ENCODE results near the gene ANO6.

The ANO6 gene

GRCh38 chr12:45284096-45284901, 68.4 kb downstream of the ANO6 start:
- no peak for DNase-seq

- no peak for DNase-seq
Observed at GRCh38 chr12:45285717-45286116, 69.8 kb downstream of the ANO6 start.

- DNase-seq, result no peak
Observed at GRCh38 chr12:45286621-45287020, 70.7 kb downstream of the ANO6 start.

GRCh38 chr12:45289245-45290215, 73.6 kb downstream of the ANO6 start:
- DNase-seq, result no peak

DNA sequence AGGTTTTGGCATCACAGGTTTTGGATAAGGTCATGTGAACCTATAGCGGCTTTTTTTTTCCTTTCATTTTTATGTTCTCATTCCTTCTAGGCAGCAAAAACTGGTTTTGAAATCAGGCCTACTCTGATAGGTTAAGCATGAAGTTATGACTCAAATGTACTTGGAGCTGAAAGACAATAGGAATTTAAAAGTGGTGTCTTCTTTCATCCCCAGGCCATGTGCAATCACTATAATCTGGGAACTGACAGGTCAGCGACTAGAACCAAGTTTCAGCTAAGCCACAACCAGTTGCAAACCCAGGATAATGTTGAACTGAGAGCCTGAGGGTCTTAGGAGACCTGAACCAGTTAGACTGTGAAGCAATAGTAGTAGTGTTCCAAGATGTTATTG, 74.3 kb downstream of the ANO6 start:
- DNase-seq, result no peak

DNA sequence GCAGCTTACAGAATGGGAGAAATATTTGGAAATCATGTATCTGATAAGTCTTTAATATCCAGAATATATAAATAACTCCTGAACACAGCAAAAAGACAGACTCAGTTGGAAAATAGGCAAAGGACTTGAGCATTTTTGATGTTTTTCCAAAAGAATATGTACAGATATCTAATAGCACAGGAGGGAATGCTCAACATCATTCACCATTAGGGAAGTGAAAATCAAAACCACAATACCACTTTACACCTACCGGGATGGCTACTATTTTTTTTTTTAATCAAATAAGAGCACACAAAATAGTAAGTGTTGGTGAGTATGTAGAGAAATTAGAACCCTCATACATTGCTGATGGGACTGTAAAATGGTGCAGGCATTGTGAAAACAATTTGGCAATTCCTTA, 75.6 kb downstream of the ANO6 start:
- DNase-seq, result no peak

DNA sequence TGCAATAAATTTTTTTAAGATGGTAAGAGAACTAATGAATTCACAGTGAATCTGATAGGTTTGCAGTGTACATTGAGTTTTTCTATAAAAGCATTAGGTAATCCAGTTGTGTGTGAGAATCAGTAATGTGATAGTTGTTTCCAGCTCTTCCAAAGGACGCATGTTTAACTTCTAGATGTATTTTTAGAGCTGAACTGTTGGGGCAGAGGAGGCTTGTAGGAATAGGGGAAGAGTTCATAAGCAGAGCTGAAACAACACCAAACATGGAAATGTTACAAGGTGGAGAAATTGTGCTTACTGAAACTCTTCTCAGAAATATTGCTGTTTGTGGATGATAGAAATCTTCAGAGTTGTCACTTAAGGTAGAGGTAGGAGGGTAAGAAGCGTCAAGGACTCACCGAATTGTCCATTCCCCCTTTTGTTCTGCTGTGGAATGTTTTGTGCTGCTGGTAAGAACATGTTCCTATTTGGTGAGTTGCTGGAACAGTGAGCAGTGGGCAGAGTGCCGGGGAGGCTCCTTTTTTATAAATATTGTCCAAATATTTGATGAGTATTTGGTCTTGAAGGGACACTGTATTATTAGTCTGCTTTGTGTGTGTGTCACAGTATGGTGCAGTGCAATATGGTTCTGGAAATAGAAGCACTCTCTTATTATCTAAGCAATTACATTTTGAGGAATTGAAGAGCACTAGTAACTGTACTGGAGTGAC, 76.7 kb downstream of the ANO6 start:
- no peak for DNase-seq

DNA sequence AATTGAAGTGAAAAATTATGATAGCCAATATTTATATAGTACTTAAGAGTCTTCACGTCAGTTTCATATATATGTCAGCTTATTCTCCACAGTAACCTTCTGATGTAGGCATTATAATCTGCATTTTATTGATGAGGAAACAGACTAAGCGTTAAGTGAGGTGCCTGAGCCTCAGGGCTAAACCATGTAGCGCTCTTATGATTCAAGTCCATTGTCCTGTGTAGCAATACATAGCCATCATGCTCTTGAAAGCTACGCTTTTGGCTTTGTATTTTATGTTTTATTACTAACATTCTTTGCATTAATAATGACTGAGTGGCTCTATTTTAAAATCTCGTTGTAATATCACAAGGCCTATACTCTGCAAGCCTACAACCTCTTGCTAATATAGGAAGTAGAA, 79.0 kb downstream of the ANO6 start:
- no peak for DNase-seq

GRCh38 chr12:45296046-45296586, 80.2 kb downstream of the ANO6 start:
- DNase-seq, result no peak

GRCh38 chr12:45298047-45298446, 82.2 kb downstream of the ANO6 start:
- no peak for DNase-seq

DNA sequence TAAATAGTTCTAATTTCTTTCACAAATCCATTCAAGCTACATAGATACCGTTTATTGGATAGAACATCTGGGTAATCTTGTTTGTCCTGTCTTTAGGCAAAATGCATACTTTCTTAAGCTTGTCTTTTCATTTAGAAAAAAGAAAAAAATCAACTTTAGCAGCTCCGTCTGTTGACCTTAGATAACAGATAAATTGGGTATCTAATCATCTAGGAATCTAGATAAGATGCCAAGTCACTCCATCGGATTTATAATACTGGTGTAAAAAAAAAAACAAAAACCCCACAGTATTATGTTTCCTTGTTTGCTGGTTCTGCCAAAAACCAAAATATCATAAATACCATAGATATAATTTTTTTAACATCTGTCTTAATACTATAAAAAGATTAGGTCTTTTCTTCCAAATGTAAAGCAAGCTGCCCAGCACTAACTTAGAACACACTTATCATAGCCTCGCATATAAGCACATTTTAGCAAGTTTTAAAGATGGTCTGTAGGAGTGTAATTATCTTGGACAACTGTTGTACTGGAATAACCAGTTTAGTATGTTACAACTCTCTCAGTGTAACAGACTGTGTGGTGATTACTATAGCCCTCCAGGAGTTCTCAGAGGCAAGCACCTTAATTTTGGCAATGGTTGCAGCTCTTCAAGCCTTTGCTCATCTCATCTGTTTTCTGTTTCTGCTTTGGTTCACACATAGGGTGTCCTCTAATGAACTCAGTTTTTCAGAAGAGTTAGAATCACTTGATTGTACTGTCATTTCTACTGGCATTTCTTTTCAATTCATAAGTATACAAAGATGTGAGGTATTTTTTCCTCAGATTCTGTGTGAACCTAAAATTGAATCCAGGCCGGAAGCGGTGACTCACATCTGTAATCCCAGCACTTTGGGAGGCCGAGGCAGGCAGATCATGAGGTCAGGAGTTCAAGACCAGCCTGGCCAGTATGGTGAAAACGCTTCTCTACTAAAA, 83.1 kb downstream of the ANO6 start:
- DNase-seq, result no peak

DNA sequence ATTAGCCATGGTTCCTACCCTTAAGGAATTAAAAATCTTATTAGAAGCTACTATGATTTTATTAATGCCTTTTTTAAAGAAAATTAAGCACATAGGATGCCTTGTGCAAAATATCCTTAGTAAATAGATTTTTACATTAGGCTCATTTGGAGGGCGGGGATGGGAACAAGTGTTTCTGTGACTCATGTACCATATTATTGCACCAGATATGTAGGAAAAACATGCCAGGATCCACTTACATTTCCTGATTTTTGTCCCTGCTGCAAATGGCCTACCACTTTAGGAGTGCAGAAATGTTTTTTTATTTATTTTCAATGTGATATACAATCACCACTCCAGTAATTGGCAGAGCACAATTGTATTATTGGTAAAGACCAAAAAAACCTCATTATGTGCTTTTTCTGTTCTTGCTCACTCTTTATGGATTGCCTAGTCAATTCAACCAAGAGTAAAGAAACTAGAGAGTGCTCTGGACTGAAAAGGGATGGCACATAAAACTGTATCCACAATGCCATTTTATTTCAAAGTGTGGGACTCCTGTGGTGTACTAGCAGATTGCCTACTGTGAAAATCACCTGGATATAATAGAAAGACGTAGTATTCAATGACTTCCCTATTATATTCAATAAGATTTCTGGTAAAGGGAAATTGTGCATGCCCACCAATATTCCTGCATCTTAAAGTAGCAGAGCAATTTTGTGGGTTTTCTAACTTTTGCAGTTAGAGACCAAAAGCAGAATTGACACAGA, 86.9 kb downstream of the ANO6 start:
- DNase-seq, result no peak

GRCh38 chr12:45303945-45304344, 88.0 kb downstream of the ANO6 start:
- DNase-seq, result no peak

DNA sequence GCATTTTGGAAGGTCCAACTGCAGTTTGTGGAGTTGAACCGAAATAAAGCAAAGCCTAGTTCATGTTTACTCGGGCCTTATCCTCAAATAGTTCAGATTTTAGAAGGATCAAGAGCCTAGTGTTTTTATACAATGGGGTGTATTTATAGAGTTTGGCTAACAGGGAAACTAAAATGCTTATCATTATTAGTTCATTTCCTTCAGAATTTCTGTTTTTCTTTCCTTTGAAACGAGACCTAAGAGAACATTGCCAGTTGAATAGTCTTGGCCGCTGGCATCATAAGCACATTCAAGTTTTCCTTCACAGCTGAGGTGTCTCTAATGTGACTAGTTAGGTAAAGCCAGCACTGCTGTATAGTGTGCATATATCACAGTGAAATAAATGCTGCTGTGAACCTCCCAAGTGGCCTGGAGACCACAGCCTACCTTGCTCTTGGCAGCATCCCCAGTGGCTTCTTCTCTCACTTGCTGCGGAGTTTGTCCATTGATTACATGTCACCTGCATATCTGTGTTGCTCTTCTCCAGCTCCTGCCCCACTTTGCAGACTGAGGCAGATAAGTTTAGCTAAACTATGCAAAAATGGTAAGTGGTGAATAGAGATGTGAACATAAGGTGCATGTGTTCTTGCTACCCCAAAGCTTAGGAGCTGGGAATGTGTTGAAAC, 88.8 kb downstream of the ANO6 start:
- no peak for DNase-seq

DNA sequence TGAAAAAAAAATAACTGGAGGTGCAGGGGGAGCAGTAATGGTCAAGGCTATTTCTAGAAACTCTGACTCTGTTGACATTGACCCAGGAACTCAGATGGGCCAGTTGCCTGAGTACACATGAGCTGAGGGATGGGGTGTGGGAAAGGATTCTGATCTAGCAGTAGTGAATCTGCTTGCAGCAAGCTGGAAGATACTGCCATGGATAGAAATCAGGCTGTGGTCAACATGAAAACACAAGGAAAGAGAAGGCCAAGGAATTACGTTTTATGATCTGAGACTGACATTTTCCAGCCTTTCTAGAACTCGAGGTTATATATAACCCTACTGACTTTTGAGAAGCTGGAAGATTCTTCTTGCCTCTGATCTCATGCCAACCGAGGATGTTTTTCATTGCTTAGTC, 90.0 kb downstream of the ANO6 start:
- DNase-seq, result no peak

GRCh38 chr12:45309836-45310626, 94.1 kb downstream of the ANO6 start:
- DNase-seq, result no peak

- no peak for DNase-seq
Observed at GRCh38 chr12:45310627-45310968, 94.7 kb downstream of the ANO6 start.

DNA sequence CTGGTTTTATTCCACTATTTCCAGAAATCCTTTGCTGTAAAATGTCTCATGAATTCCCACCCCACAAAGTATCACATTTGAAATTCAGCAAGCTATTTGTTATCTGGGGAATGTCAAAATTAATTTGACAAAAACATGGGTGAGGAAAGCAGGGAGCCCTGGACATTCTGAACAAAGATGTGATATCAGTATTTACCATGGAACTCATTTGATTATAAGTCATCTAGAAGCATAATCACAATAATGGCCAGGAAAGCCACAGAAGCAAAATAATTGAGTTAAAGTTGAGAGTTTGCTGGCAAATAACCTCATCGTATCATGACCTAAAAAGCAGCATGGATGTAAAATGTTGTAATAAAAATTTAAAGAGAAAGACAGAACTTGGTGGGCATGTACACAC, 96.1 kb downstream of the ANO6 start:
- DNase-seq, result no peak

DNA sequence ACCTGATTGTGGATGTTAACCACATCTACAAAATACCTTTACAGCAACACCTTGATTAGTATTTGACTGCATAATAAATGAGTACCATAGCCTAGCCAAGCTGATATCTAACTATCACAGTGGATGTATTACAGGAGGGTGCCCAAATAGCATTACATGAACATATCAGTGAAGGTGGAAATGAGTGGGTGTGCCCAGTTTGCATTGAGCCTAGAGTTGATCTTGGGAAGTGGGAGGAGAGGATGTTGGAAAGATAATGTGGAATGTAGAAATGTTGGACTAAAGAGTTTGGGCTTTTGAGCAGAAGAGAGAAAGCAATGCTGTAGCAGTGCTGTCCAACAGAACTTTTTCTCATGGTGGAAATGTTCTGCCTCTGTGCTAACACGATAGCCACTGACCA, 98.9 kb downstream of the ANO6 start:
- DNase-seq, result no peak

- no peak for DNase-seq
Observed at GRCh38 chr12:45315462-45315861, 99.6 kb downstream of the ANO6 start.
